T1000 (cell line): ENCODE data around the gene PRSS53.

Experiments
- DNase-seq: peaks from one replicate; lab custom pipeline; 2025; ENCODE audit warnings: mixed read lengths; lab: John Stamatoyannopoulos, UW

Gene PRSS53

DNA sequence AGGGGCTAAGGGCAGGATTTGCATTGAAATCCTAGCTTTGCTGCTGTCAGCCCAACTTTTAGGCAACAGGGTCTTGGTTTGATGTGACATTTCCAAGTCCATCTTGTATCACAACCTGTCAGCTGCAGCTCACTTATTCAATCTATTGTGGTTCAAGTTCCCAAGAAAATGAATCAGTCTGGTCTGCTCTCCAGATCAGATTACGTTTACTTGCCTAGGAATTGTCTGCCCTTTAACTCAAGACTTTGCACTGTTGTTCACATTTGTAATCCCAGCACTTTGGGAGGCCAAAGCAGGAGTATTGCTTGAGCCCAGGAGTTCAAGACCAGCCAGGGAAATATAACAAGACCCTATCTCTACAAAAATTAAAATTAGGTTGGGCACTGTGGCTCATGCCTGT lies 45.4 kb downstream of the PRSS53 start:
- DNase-seq = no peak

DNA sequence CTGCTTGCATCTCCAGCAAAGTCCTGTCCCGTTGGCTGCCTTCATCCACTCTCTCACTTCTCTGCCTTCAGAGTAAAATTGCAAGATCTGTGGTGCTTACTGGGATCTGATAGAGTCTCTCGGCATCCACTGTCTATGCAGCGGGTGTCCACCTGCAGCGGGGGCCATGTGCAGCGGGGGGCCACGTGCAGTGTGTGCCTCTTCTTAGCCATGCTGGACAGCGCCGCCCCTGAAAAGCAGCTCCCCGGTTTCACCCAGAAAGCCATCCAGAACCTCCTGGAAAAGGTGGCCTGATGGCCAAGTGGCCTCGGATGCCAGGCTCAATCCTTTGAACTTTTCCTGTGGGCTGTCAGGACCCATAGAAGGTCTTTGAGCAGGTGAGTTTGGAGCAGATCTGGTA lies 45.9 kb downstream of the PRSS53 start:
- DNase-seq = no peak

GRCh38 chr16:31038993-31039392 lies 49.8 kb downstream of the PRSS53 start:
- DNase-seq = no peak

- no peak for DNase-seq
Measured at GRCh38 chr16:31036691-31037090, 52.1 kb downstream of the PRSS53 start.

DNA sequence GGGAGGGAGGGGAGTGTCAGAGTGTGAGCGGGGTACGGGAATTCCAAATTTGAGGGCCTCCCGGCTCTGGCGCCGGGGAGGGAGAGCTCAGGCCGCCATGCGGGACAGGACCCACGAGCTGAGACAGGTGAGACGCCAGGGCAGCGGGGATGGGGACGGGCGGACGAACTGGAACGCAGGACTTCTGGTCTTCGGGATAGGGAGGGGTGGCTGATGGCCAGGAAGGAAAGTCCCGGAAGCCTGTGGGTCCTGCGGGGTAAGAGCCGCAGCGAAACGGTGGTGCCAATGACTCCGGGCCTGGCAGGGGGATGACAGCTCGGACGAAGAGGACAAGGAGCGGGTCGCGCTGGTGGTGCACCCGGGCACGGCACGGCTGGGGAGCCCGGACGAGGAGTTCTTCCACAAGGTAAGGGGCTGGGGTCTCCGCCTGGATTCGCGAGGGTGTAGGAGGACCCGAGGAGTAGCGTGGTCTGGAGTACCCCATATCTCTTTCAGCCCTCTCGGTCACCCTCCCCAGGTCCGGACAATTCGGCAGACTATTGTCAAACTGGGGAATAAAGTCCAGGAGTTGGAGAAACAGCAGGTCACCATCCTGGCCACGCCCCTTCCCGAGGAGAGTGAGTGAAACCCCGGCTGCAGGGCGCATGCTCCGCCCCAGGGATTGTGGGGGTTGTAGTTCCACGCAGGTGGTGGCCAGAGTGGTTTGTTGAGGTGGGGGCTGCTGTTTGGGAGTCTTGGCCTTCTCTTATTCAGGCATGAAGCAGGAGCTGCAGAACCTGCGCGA lies 54.8 kb downstream of the PRSS53 start:
- peak; percentile 61 for DNase-seq
